Measurements from ENCODE around the gene PWWP2B. TPM values are rescaled to one million over a fixed set of nuclear protein-coding genes. Genes with fewer than 3 reads are reported as not detected.

PWWP2B gene
- polyA plus RNA-seq (2013, experiment 1 of 2; ENCODE audit: insufficient read length), result 8.5 TPM
- polyA plus RNA-seq (2013, experiment 2 of 2; ENCODE audit: insufficient read length), result 8.0 TPM

GRCh38 chr10:132397036-132397541, at the start of gene PWWP2B:
PWWP2B (plus strand) TSS chr10:132397200; CDS start chr10:132397227, 27 bp downstream.
- peak; percentile 46 for DNase-seq

- DNase-seq, result no peak
Observed at GRCh38 chr10:132347211-132347930, 49.6 kb upstream of the PWWP2B start.

GRCh38 chr10:132347931-132348267, 49.1 kb upstream of the PWWP2B start:
- DNase-seq, result no peak

GRCh38 chr10:132349766-132350165, 47.2 kb upstream of the PWWP2B start:
- no peak for DNase-seq

- DNase-seq, result no peak
Observed at GRCh38 chr10:132350391-132350790, 46.6 kb upstream of the PWWP2B start.

GRCh38 chr10:132350946-132351345, 46.1 kb upstream of the PWWP2B start:
- no peak for DNase-seq

- DNase-seq, result no peak
Observed at GRCh38 chr10:132351611-132352010, 45.4 kb upstream of the PWWP2B start.

GRCh38 chr10:132352462-132353308, 44.3 kb upstream of the PWWP2B start:
- peak; percentile 27 for DNase-seq

- no peak for DNase-seq
Observed at GRCh38 chr10:132353456-132354355, 43.3 kb upstream of the PWWP2B start.

GRCh38 chr10:132354356-132355094, 42.5 kb upstream of the PWWP2B start:
- DNase-seq, result no peak

- DNase-seq, result no peak
Observed at GRCh38 chr10:132355297-132355696, 41.7 kb upstream of the PWWP2B start.

- DNase-seq, result no peak
Observed at GRCh38 chr10:132355754-132356153, 41.2 kb upstream of the PWWP2B start.

GRCh38 chr10:132356621-132357195, 40.3 kb upstream of the PWWP2B start:
- DNase-seq, result no peak

GRCh38 chr10:132357286-132358058, 39.5 kb upstream of the PWWP2B start:
- no peak for DNase-seq

- no peak for DNase-seq
Observed at GRCh38 chr10:132359305-132360040, 37.5 kb upstream of the PWWP2B start.

GRCh38 chr10:132360766-132361447, 36.1 kb upstream of the PWWP2B start:
- DNase-seq, result no peak

- no peak for DNase-seq
Observed at GRCh38 chr10:132361581-132362101, 35.4 kb upstream of the PWWP2B start.

- DNase-seq, result no peak
Observed at GRCh38 chr10:132362151-132362611, 34.8 kb upstream of the PWWP2B start.

- no peak for DNase-seq
Observed at GRCh38 chr10:132363376-132363775, 33.6 kb upstream of the PWWP2B start.
